ENCODE data around the gene RALA. TPM values are rescaled to one million over a fixed set of nuclear protein-coding genes. Genes with fewer than 3 reads are reported as not detected.
A peak's percentile ranks its signal among the peaks of the same experiment; 100 is the strongest.
"Not testable (repeated sequence)": the region's sequence is repeated elsewhere in the genome, so short reads cannot be mapped to it uniquely, and the experiment has no call there.

The RALA gene
- polyA plus RNA-seq, 3 donors = 59.3 to 65.9 (median 65.1) TPM

DNA sequence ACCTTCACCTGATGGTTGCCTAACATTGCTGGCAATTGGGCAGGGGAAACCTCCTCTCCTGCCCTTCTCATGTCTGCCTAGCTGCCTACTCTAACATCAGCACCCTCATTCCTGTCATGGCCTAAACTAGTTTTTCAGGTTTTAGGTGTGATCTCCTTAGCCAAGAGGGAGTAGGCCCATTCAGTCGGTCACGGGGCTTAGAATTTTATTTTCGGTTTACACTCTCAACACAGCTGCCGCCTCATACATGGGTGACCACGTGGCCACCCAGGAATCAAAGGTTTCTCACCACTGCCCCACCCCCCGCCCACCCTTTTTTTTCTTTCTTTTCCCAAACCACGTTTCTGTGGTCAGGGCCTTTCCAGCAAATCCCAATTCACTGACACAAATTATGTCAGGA is 97.2 kb downstream of the RALA start:
- peak; percentile 44 for DNase-seq

GRCh38 chr7:39721345-39721744 is 98.0 kb downstream of the RALA start:
- no peak for DNase-seq

DNA sequence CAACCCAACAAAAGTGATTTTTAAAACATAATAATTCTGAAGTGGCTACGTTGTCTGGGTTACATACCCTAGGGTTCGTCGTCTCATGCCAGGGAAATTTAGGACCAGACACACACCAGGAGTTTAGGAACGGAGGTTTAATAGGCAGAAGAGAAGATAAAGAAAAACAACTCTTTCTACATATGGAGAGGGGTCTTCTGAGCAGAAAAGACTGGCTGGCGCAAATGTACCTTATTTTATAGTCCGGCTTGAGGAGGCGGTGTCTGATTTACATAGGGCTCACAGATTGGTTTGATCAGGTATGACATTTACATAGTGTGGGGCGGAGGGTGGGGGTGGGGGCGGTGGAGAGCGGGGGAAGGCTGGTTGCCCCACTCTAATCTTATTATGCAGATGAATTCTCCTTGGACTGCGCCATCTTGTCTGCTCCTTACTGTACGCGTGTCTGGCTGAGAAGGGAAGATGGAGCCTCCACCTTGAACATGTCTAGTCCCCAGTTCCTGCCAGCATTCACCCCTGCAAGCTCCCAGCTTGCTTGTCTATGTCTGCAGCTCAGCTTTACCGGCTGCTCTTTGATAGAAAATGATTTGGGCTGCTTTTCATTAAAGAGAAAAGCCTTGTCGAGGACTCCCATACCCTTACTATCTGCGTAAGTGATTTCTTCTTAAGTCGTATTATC is 98.7 kb downstream of the RALA start:
- no peak for DNase-seq

GRCh38 chr7:39727231-39728012 is 104.0 kb downstream of the RALA start:
- DNase-seq = no peak

DNA sequence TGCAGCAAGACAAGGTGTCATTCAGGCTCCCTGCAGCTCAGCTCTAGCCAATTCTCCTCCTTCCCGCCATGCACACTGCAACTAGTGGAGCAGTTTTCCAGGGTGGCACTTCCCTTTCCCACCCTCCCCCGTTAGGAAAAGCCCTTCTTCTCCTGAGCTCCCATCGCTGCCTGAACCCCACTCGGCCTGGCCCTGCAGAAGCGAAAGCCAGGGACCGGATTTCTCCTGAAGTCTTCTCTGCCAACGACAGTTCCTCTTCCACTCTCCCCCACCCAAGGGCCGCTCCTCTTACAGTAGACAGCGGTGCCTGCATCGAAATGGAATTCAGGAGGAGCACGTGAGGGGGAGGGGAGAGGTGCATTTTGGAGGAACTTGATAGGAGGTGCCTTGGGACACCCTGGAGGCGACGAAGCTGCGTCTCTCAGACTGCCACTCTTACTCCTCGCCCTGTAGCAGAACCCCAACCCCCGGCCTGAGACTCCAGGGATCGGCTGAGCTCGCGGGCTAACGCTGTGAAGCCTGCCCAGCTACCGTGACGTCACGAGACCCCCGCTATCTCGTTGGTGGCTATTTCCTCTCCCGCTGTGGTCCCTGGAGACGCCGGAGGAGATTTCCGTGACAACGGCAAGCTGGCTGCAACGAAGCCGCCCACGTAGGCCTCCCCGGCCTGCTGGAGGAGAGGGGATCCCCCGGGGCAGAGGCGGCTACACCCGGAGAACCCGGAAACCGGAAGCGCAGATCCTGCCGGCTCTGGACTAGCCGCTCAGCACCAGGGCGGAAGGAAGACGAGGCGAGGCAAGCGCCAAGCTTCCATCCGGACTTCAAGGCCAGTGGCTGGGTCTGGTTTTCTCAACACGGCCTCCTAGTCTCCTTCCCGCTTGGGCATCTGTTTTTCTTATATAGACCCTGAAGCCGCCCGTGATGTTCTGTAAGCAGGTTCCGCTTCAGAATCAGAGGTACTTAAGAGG is 109.7 kb downstream of the RALA start:
- peak; percentile 94 for DNase-seq

DNA sequence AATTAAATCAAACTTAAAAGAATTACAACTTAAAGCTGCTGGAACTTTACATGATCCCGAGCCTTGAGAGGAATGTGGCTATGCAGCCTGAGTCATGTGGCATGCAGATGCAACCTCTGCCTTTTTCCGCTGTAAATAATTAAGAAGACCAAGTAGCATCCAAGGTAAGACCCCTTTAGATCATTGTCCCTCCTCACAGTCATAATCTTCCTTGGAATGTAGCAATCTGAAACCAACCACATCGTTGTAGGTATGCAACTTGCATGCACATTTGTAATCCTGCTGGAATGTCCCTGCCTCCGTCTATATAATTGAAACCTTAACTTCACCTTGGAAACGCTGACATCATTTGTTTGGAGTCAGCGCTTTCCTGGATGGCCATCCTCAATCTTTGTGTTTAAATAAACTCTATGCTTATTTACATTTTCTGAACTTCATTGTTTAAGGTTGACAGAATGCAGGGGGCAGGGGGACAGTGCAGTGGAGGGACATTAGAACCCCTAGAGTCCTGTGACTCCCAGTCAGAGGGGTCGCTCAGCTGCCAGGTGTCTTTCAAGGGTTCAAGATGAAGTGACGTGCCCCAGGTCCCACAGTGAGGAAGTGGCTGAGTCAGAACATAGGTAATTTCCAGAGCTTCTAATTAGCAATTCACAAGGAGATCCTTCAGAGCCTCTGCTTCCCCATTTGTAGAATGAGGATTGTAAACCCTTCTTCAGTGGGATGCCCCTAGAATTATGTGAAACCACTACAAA is 110.7 kb downstream of the RALA start:
- peak; percentile 34 for DNase-seq

- no peak for DNase-seq
These were observed 111.2 kb downstream of the RALA start for GRCh38 chr7:39734633-39735004.

DNA sequence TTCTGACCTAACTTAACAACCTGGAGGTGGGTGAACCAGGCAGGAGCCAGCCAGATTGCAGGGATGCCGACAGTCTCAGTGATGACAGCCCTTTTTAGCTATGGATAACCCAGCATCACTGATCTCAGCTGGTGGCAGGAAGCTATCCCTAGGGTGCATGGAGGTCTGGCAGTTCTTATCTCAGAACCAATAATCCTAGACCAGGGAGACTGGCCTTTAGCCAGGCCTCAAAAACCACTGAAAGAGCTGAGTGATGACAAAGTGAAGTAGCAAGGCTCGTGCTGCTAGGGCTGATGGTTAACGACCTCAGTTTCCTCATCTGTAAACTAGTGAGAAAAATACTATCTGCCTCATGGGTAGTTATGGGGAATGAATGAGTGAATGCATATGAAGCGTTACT is 112.5 kb downstream of the RALA start:
- DNase-seq = no peak

- DNase-seq = peak; percentile 17
These were observed 118.7 kb downstream of the RALA start for GRCh38 chr7:39741942-39742623.

DNA sequence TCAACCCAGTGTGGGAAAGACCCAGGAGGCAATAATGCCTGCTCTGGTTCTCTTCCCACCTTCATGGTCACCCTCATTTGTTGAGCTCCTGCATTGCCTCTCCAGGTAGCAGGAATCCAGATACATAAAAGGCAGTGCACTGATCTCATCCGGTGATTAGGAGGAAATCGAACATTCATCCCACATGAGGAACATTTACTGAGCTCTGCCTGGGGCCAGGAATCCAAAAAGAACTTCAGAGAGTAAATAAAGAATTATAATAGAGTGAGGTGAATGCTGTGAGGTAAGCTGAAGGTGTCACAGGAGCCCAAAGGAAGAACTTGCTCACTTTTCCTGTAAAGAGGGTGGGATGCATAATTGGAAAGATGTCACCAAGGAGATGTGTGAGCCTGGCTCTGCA is 121.2 kb downstream of the RALA start:
- DNase-seq = no peak

DNA sequence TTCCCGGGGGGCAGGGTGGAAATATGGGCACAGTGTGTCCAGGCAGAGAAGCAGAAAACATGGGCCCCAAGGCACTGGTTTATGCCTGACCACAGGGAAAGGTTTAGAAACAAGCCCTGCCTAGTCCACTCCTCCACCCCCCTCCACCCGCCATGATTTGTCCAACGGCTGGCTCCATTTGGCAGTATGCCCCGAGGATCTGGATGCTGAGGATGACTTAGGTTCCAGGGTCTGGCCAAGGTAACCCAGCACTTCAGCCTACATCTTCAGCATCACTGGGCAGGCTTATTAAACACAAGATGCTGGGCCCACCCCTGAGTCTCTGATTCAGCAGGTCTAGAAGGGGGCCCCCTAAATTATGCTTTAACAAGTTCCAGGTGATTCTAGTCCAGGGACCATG is 121.9 kb downstream of the RALA start:
- DNase-seq = no peak

- DNase-seq = peak; percentile 78
These were observed 122.9 kb downstream of the RALA start for GRCh38 chr7:39746103-39746819.

- DNase-seq = no peak
These were observed 125.8 kb downstream of the RALA start for GRCh38 chr7:39749177-39749576.

- DNase-seq = no peak
These were observed 126.3 kb downstream of the RALA start for GRCh38 chr7:39749717-39750116.

DNA sequence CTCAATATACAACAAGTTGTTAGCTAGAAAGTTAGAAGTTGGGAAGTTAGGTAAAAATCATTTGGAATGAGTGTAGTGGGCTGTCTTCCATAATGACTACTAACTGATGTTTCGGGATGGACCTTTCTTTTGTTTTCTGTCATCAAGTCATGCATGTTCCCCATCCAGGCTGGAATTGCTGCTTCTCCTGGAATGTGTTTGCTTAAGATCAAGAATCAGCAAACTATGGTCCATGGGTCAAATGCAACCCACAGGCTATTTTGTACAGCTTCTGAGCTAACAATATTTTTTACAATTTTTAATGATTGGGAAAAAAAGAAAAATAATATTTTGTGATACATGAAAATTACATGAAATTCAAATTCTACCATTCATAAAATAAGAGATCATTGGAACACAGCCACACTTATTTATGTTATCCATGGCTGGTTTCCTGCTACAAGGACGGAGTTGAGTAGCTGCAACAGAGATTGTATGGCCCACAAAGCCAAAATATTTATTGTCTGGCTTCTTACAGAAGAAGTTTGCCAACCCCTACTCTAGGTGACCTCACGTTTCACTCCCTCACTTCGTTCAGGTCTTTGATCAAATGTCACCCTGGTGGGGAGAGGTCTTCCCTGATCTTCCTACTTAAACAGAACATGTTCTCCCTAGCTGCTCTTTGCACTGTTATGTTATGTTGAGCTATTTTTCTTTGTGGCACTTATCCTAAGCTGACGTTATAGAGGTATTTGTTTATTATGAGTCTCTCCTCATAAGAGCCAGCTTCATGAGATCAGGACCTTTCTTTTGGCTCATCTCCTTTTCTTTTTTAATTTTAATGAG is 127.1 kb downstream of the RALA start:
- DNase-seq = no peak

DNA sequence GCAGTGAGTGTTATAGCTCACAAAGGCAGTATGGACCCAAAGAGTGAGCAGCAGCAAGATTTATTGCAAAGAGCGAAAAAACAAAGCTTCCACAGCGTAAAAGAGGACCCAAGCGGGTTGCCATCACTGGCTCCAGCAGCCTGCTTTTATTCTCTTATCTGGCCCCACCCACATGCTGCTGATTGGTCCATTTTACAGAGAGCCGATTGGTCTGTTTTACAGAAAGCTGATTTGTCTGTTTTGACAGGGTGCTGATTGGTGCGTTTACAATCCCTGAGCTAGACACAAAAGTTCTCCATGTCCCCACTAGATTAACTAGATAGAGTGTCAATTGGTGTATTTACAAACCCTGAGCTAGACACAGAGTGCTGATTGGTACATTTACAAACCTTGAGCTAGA is 129.9 kb downstream of the RALA start:
- not testable (repeated sequence) for DNase-seq

- no peak for DNase-seq
These were observed 130.5 kb downstream of the RALA start for GRCh38 chr7:39753823-39754325.

- peak; percentile 37 for DNase-seq
These were observed 131.2 kb downstream of the RALA start for GRCh38 chr7:39754326-39755120.
